DOHH2 (cell line): ENCODE data around the gene PCBP3.
"Not testable (repeated sequence)": the region's sequence is repeated elsewhere in the genome, so short reads cannot be mapped to it uniquely, and the experiment has no call there.

Experiments
- H3F3A ChIP-seq: fragments of 200-600 bp; sonication (generic), shearing (Covaris generic); 2 replicates; pipeline ENCODE4 v1.6.0; 2016; ENCODE audit warnings: antibody characterized with exemption, mild to moderate bottlenecking; ENCODE audit not compliant: control insufficient read depth, insufficient read depth
- H3K27ac ChIP-seq: fragments of 200-600 bp; sonication (generic); 2 replicates; pipeline ENCODE4 v1.5.1; 2014; ENCODE audit warnings: low read depth, mild to moderate bottlenecking, low read length, moderate library complexity
- H3K27me3 ChIP-seq: fragments of 200-600 bp; sonication (generic); 2 replicates; pipeline ENCODE4 v1.6.1; 2014; ENCODE audit warnings: mild to moderate bottlenecking, low read length, mixed read lengths; ENCODE audit not compliant: control insufficient read depth
- H3K36me3 ChIP-seq: fragments of 200-600 bp; sonication (generic); 2 replicates; pipeline ENCODE4 v1.6.1; 2014; ENCODE audit warnings: mild to moderate bottlenecking, low read length, moderate library complexity, mixed read lengths; ENCODE audit not compliant: control insufficient read depth
- H3K4me1 ChIP-seq: fragments of 200-600 bp; sonication (generic); 2 replicates; pipeline ENCODE4 v1.6.1; 2014; ENCODE audit warnings: mild to moderate bottlenecking, low read length, mixed read lengths; ENCODE audit not compliant: control insufficient read depth
- H3K4me2 ChIP-seq: fragments of 200-600 bp; sonication (generic); 2 replicates; pipeline ENCODE4 v1.6.0; 2014; ENCODE audit warnings: mild to moderate bottlenecking, low read length, moderate library complexity
- H3K4me3 ChIP-seq: fragments of 200-600 bp; sonication (generic); 2 replicates; pipeline ENCODE4 v1.5.1; 2014; ENCODE audit warnings: mild to moderate bottlenecking, low read length, mixed read lengths
- H3K79me2 ChIP-seq: fragments of 200-600 bp; sonication (generic); 2 replicates; pipeline ENCODE4 v1.6.1; 2014; ENCODE audit warnings: mild to moderate bottlenecking, low read length, mixed read lengths; ENCODE audit not compliant: control insufficient read depth
- H3K9me2 ChIP-seq: fragments of 200-600 bp; sonication (generic); replicated peaks from 2 replicates; pipeline ENCODE4 v1.6.1; 2014; ENCODE audit warnings: mild to moderate bottlenecking, low read length, mixed read lengths; ENCODE audit not compliant: control insufficient read depth
- H3K9me3 ChIP-seq: fragments of 200-600 bp; sonication (generic); 2 replicates; pipeline ENCODE4 v1.6.1; 2014; ENCODE audit warnings: antibody characterized with exemption, low read length, mixed read lengths; ENCODE audit not compliant: control insufficient read depth, insufficient read depth
- H4K20me1 ChIP-seq: fragments of 200-600 bp; sonication (generic); 2 replicates; pipeline ENCODE4 v1.6.0; 2014; ENCODE audit warnings: low read depth, mild to moderate bottlenecking, antibody characterized with exemption, low read length, moderate library complexity; ENCODE audit not compliant: control insufficient read depth, insufficient read depth
- CTCF ChIP-seq: fragments of 200-600 bp; sonication (generic); IDR thresholded peaks from one replicate; pipeline ENCODE4 v1.5.1; 2014; ENCODE audit warnings: antibody characterized with exemption, mild to moderate bottlenecking, low read depth, low read length; ENCODE audit not compliant: poor library complexity, severe bottlenecking
- EZH2phosphoT487 ChIP-seq: fragments of 200-600 bp; sonication (generic); IDR thresholded peaks from 2 replicates; pipeline ENCODE4 v1.6.1; 2017; ENCODE audit warnings: borderline replicate concordance, mild to moderate bottlenecking, antibody characterized with exemption, low read length, moderate library complexity, mixed read lengths

Gene PCBP3

GRCh38 chr21:45620201-45620923, 23.2 kb upstream of the PCBP3 start:
- H3K4me3 ChIP-seq, result no peak overlapping the region
- no peaks in the 10 kb centered on the region for H4K20me1 ChIP-seq
- TF ChIP-seq CTCF (no peak), EZH2phosphoT487 (no peak)
- H3K4me2 ChIP-seq, result no peak overlapping the region
- no peaks in the 10 kb centered on the region for H3K9me3 ChIP-seq
- H3K4me1 ChIP-seq, result no peaks in the 10 kb centered on the region
- H3K9me2 ChIP-seq, result no peaks in the 10 kb centered on the region
- H3K27ac ChIP-seq, result no peak overlapping the region
- H3F3A ChIP-seq, result no peaks in the 10 kb centered on the region
- H3K79me2 ChIP-seq, result no peaks in the 10 kb centered on the region
- no peaks in the 10 kb centered on the region for H3K36me3 ChIP-seq
- H3K27me3 ChIP-seq, result no peaks in the 10 kb centered on the region

- H4K20me1 ChIP-seq, H3K4me2 ChIP-seq, H3K9me2 ChIP-seq, H3F3A ChIP-seq, H3K9me3 ChIP-seq, H3K36me3 ChIP-seq, H3K4me3 ChIP-seq, H3K27ac ChIP-seq, H3K27me3 ChIP-seq, H3K4me1 ChIP-seq, H3K79me2 ChIP-seq: not testable (repeated sequence)
Measured at GRCh38 chr21:45621435-45622331, 21.8 kb upstream of the PCBP3 start.

GRCh38 chr21:45622416-45623097, 21.0 kb upstream of the PCBP3 start:
- TF ChIP-seq CTCF (no peak), EZH2phosphoT487 (no peak)
- Histone ChIP-seq H3K4me2 (no peak overlapping the region), H3K27ac (no peak overlapping the region), H3K9me2 (no peaks in the 10 kb centered on the region), H4K20me1 (no peaks in the 10 kb centered on the region), H3K9me3 (no peaks in the 10 kb centered on the region), H3K4me1 (no peaks in the 10 kb centered on the region), H3K79me2 (no peaks in the 10 kb centered on the region), H3K36me3 (no peaks in the 10 kb centered on the region), H3F3A (no peaks in the 10 kb centered on the region), H3K4me3 (no peak overlapping the region), H3K27me3 (no peaks in the 10 kb centered on the region)
